ENCODE measurements around the gene DISC1.
"Not testable (repeated sequence)": the region's sequence is repeated elsewhere in the genome, so short reads cannot be mapped to it uniquely, and the experiment has no call there.

The DISC1 gene

GRCh38 chr1:231724876-231725647 is 98.5 kb downstream of the DISC1 start:
- DNase-seq (ENCODE audit: low read depth in 1 of 2, low spot score in 1 of 2) = no peak

- DNase-seq (ENCODE audit: low read depth in 1 of 2, low spot score in 1 of 2) = no peak
These were observed 100.6 kb downstream of the DISC1 start for GRCh38 chr1:231727171-231727570.

- DNase-seq (ENCODE audit: low read depth in 1 of 2, low spot score in 1 of 2) = not testable (repeated sequence)
These were observed 102.4 kb downstream of the DISC1 start for GRCh38 chr1:231728987-231729386.

GRCh38 chr1:231729544-231729943 is 103.0 kb downstream of the DISC1 start:
- no peak for DNase-seq (ENCODE audit: low read depth in 1 of 2, low spot score in 1 of 2)

GRCh38 chr1:231731268-231731667 is 104.7 kb downstream of the DISC1 start:
- DNase-seq (ENCODE audit: low read depth in 1 of 2, low spot score in 1 of 2) = no peak

GRCh38 chr1:231733063-231733462 is 106.5 kb downstream of the DISC1 start:
- DNase-seq (ENCODE audit: low read depth in 1 of 2, low spot score in 1 of 2) = no peak

GRCh38 chr1:231733672-231734071 is 107.1 kb downstream of the DISC1 start:
- DNase-seq (ENCODE audit: low read depth in 1 of 2, low spot score in 1 of 2) = no peak

- DNase-seq (ENCODE audit: low read depth in 1 of 2, low spot score in 1 of 2) = no peak
These were observed 107.8 kb downstream of the DISC1 start for GRCh38 chr1:231734417-231734816.

- no peak for DNase-seq (ENCODE audit: low read depth in 1 of 2, low spot score in 1 of 2)
These were observed 108.8 kb downstream of the DISC1 start for GRCh38 chr1:231735411-231735810.

GRCh38 chr1:231735941-231736340 is 109.4 kb downstream of the DISC1 start:
- no peak for DNase-seq (ENCODE audit: low read depth in 1 of 2, low spot score in 1 of 2)

- no peak for DNase-seq (ENCODE audit: low read depth in 1 of 2, low spot score in 1 of 2)
These were observed 109.9 kb downstream of the DISC1 start for GRCh38 chr1:231736464-231736863.

GRCh38 chr1:231738554-231738953 is 112.0 kb downstream of the DISC1 start:
- DNase-seq (ENCODE audit: low read depth in 1 of 2, low spot score in 1 of 2) = no peak

- no peak for DNase-seq (ENCODE audit: low read depth in 1 of 2, low spot score in 1 of 2)
These were observed 117.4 kb downstream of the DISC1 start for GRCh38 chr1:231743966-231744365.

GRCh38 chr1:231748760-231749415 is 122.3 kb downstream of the DISC1 start:
- DNase-seq (ENCODE audit: low read depth in 1 of 2, low spot score in 1 of 2) = no peak

GRCh38 chr1:231750296-231750695 is 123.7 kb downstream of the DISC1 start:
- no peak for DNase-seq (ENCODE audit: low read depth in 1 of 2, low spot score in 1 of 2)

- DNase-seq (ENCODE audit: low read depth in 1 of 2, low spot score in 1 of 2) = no peak
These were observed 124.3 kb downstream of the DISC1 start for GRCh38 chr1:231750818-231751362.

- DNase-seq (ENCODE audit: low read depth in 1 of 2, low spot score in 1 of 2) = no peak
These were observed 124.8 kb downstream of the DISC1 start for GRCh38 chr1:231751415-231751814.

GRCh38 chr1:231753313-231753712 is 126.7 kb downstream of the DISC1 start:
- no peak for DNase-seq (ENCODE audit: low read depth in 1 of 2, low spot score in 1 of 2)

GRCh38 chr1:231757101-231757404 is 130.5 kb downstream of the DISC1 start:
- DNase-seq (ENCODE audit: low read depth in 1 of 2, low spot score in 1 of 2) = no peak

GRCh38 chr1:231757759-231758158 is 131.2 kb downstream of the DISC1 start:
- no peak for DNase-seq (ENCODE audit: low read depth in 1 of 2, low spot score in 1 of 2)

GRCh38 chr1:231761252-231761651 is 134.7 kb downstream of the DISC1 start:
- no peak for DNase-seq (ENCODE audit: low read depth in 1 of 2, low spot score in 1 of 2)

- no peak for DNase-seq (ENCODE audit: low read depth in 1 of 2, low spot score in 1 of 2)
These were observed 135.4 kb downstream of the DISC1 start for GRCh38 chr1:231761747-231762541.

Measured in activated CD4-positive, alpha-beta T cell treated with anti-CD3 and anti-CD28 coated beads, Interleukin-2, amount 50 U/mL, for 24 hours (primary cell).